Glutamatergic neuron (in vitro differentiated cells): ENCODE results near the gene MACROD1. TPM values are rescaled to one million over a fixed set of nuclear protein-coding genes. Genes with fewer than 3 reads are reported as not detected.

Experiments
- DNase-seq: peaks from one replicate; pipeline ENCODE4 v3.0.0; 2022
- H3K27ac Mint-ChIP-seq: one replicate; pipeline ENCODE4 v1.8.0; 2020; ENCODE audit warnings: mild to moderate bottlenecking, mixed read lengths, inconsistent platforms; ENCODE audit not compliant: unreplicated experiment
- H3K27me3 Mint-ChIP-seq: one replicate; pipeline ENCODE4 v1.8.0; 2020; ENCODE audit warnings: mild to moderate bottlenecking, moderate library complexity, mixed read lengths, inconsistent platforms; ENCODE audit not compliant: unreplicated experiment
- H3K36me3 Mint-ChIP-seq: one replicate; pipeline ENCODE4 v1.8.0; 2020; ENCODE audit warnings: mild to moderate bottlenecking, mixed read lengths, inconsistent platforms; ENCODE audit not compliant: unreplicated experiment
- H3K4me1 Mint-ChIP-seq: one replicate; pipeline ENCODE4 v1.8.0; 2020; ENCODE audit warnings: mild to moderate bottlenecking, low read depth, mixed read lengths, inconsistent platforms; ENCODE audit not compliant: unreplicated experiment
- H3K4me3 Mint-ChIP-seq: one replicate; pipeline ENCODE4 v1.8.0; 2020; ENCODE audit warnings: mild to moderate bottlenecking, mixed read lengths, inconsistent platforms; ENCODE audit not compliant: unreplicated experiment
- H3K9me3 Mint-ChIP-seq: one replicate; pipeline ENCODE4 v1.8.0; 2020; ENCODE audit warnings: mild to moderate bottlenecking, moderate library complexity, mixed read lengths, inconsistent platforms; ENCODE audit not compliant: unreplicated experiment
- total RNA-seq: library from RNA; stranded (reverse); fragmentation: NEBNext Ultra II Directional; extraction: Animal tissue kit (Norgen Biotek cat#: 25700); gene quantifications from one replicate; pipeline ENCODE4 v1.2.1, GENCODE V29; 2021; ENCODE audit not compliant: unreplicated experiment
- TF ChIP-seq, protein P1 (sequence below): fragments of 200-600 bp; sonication (generic); IDR thresholded peaks from one replicate; pipeline ENCODE4 v1.5.0; 2021; ENCODE audit not compliant: partially characterized antibody, unreplicated experiment

MACROD1 gene
- total RNA-seq, 1 donor from 2014 or later: 12.7 TPM

DNA sequence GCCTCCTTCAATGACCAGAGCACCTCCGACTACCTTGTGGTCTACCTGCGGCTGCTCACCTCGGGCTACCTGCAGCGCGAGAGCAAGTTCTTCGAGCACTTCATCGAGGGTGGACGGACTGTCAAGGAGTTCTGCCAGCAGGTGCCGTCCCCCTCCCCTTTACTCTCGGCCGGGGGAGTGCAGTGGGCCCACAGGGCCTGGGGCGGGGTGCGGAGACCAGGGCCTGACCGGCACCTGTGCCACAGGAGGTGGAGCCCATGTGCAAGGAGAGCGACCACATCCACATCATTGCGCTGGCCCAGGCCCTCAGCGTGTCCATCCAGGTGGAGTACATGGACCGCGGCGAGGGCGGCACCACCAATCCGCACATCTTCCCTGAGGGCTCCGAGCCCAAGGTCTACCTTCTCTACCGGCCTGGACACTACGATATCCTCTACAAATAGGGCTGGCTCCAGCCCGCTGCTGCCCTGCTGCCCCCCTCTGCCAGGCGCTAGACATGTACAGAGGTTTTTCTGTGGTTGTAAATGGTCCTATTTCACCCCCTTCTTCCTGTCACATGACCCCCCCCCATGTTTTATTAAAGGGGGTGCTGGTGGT lies 168.7 kb downstream of the MACROD1 start:
- H3K36me3 Mint-ChIP-seq: no peaks in the 10 kb centered on the region
- H3K9me3 Mint-ChIP-seq: peaks cover 5% of the 10 kb centered on the region
- TF ChIP-seq, protein P1, sequence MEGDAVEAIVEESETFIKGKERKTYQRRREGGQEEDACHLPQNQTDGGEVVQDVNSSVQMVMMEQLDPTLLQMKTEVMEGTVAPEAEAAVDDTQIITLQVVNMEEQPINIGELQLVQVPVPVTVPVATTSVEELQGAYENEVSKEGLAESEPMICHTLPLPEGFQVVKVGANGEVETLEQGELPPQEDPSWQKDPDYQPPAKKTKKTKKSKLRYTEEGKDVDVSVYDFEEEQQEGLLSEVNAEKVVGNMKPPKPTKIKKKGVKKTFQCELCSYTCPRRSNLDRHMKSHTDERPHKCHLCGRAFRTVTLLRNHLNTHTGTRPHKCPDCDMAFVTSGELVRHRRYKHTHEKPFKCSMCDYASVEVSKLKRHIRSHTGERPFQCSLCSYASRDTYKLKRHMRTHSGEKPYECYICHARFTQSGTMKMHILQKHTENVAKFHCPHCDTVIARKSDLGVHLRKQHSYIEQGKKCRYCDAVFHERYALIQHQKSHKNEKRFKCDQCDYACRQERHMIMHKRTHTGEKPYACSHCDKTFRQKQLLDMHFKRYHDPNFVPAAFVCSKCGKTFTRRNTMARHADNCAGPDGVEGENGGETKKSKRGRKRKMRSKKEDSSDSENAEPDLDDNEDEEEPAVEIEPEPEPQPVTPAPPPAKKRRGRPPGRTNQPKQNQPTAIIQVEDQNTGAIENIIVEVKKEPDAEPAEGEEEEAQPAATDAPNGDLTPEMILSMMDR: no peak
- H3K4me1 Mint-ChIP-seq: peaks cover 12% of the 10 kb centered on the region
- no peak overlapping the region for H3K27ac Mint-ChIP-seq
- H3K27me3 Mint-ChIP-seq: peaks cover 15% of the 10 kb centered on the region
- no peak for DNase-seq
- H3K4me3 Mint-ChIP-seq: no peak overlapping the region

DNA sequence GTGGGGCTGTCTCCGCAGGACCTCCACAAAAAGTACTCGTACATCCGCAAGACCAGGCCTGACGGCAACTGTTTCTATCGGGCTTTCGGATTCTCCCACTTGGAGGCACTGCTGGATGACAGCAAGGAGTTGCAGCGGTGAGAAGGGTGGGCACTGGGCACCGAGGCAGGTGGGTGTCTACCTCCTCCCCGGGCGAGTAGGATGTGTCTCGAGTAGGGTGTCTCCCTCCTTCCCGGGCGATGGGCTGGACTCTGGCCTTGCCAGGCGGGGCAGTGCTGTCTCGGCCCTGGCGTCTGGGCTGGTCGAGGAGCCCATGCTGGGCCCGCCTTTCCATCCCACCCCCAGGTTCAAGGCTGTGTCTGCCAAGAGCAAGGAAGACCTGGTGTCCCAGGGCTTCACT lies 169.4 kb downstream of the MACROD1 start:
- H3K4me1 Mint-ChIP-seq: peaks cover 8% of the 10 kb centered on the region
- TF ChIP-seq, protein P1: no peak
- peaks cover 5% of the 10 kb centered on the region for H3K9me3 Mint-ChIP-seq
- peaks cover 12% of the 10 kb centered on the region for H3K27me3 Mint-ChIP-seq
- DNase-seq: no peak
- no peak overlapping the region for H3K4me3 Mint-ChIP-seq
- H3K36me3 Mint-ChIP-seq: no peaks in the 10 kb centered on the region
- H3K27ac Mint-ChIP-seq: no peak overlapping the region

DNA sequence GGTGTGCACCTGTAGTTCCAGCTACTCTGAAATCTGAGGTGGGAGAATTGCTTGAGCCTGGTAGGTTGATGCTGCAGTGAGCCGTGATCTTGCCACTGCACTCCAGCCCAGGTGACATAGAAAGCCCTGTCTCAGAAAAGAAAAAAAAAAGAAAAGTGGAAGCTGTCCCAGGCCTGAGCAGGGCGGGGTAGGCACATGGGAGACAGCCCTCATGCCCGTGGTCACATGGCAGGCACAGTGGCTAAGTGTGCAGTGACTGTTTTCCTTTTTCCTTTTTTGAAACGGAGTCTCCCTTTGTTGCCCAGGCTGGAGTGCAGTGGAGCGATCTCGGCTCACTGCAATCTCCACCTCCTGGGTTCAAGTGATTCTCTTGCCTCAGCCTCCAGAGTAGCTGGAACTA lies 171.9 kb downstream of the MACROD1 start:
- H3K27me3 Mint-ChIP-seq: peaks cover 9% of the 10 kb centered on the region
- H3K36me3 Mint-ChIP-seq: no peaks in the 10 kb centered on the region
- TF ChIP-seq, protein P1: no peak
- peaks cover 10% of the 10 kb centered on the region for H3K4me1 Mint-ChIP-seq
- peaks cover 7% of the 10 kb centered on the region for H3K9me3 Mint-ChIP-seq
- DNase-seq: no peak
- H3K4me3 Mint-ChIP-seq: no peak overlapping the region
- H3K27ac Mint-ChIP-seq: no peak overlapping the region

DNA sequence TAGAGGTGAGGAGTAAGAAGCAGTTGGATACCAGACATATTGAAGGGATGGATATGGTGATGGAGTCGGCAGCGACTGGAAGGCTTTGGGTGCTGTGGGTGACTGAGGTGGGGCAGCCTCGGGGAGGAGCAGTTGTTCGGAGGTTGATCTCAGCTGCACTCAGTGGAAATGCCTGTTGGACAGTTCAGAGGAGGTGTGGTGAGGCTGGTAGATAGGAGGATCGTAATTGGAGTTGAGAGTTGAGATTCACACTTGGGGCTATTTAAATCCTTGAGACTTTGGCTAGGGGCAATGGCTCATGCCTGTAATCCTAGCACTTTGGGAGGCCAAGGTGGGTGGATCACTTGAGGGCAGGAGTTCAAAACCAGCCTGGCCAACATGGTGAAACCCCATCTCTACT lies 172.8 kb downstream of the MACROD1 start:
- Mint-ChIP-seq H3K4me3 (no peak overlapping the region), H3K9me3 (peaks cover 5% of the 10 kb centered on the region), H3K27me3 (peaks cover 7% of the 10 kb centered on the region), H3K27ac (no peak overlapping the region), H3K36me3 (no peaks in the 10 kb centered on the region), H3K4me1 (peaks cover 9% of the 10 kb centered on the region)
- TF ChIP-seq, protein P1: no peak
- DNase-seq: no peak

DNA sequence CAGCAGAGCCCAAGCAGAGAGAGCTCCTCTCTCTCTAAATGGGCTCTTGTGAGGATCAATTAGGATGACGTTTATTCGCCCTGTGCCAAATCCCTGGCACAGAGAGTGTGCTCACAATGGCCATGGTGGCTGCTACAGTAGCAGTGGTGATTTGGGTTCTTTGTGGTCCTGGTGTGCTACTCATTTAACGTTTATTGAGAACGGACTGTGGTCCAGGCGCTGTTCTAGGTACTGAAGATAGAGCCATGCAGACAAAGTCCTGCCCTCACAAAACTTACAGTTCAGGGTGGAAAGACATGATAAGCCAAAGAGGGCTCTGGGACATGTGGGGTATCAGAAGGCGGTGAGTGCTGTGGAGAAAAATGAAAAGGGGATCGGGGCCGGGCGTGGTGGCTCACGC lies 174.4 kb downstream of the MACROD1 start:
- Mint-ChIP-seq H3K4me3 (no peak overlapping the region), H3K27me3 (peaks cover 6% of the 10 kb centered on the region), H3K9me3 (peaks cover 6% of the 10 kb centered on the region), H3K27ac (no peak overlapping the region), H3K36me3 (no peaks in the 10 kb centered on the region), H3K4me1 (peaks cover 13% of the 10 kb centered on the region)
- TF ChIP-seq, protein P1: no peak
- no peak for DNase-seq
